HG03196 (cell line): ENCODE measurements around the gene RBMS3.
"Not testable (repeated sequence)": the region's sequence is repeated elsewhere in the genome, so short reads cannot be mapped to it uniquely, and the experiment has no call there.

Experiments
- ATAC-seq: cut with Tn5 transposase; IDR thresholded peaks from one replicate; pipeline ENCODE4 v1.9.1; 2021; ENCODE audit not compliant: unreplicated experiment

The RBMS3 gene

GRCh38 chr3:29337565-29337964 lies 56.7 kb downstream of the RBMS3 start:
- ATAC-seq, result no peak

- no peak for ATAC-seq
Observed at GRCh38 chr3:29338377-29338776, 57.5 kb downstream of the RBMS3 start.

GRCh38 chr3:29339016-29339833 lies 58.4 kb downstream of the RBMS3 start:
- no peak for ATAC-seq

GRCh38 chr3:29344154-29344553 lies 63.3 kb downstream of the RBMS3 start:
- ATAC-seq, result no peak

- ATAC-seq, result no peak
Observed at GRCh38 chr3:29344935-29345334, 64.1 kb downstream of the RBMS3 start.

- ATAC-seq, result no peak
Observed at GRCh38 chr3:29345516-29346300, 64.8 kb downstream of the RBMS3 start.

- ATAC-seq, result no peak
Observed at GRCh38 chr3:29346828-29347227, 66.0 kb downstream of the RBMS3 start.

GRCh38 chr3:29347412-29347811 lies 66.5 kb downstream of the RBMS3 start:
- no peak for ATAC-seq

- no peak for ATAC-seq
Observed at GRCh38 chr3:29348316-29348715, 67.4 kb downstream of the RBMS3 start.

- ATAC-seq, result no peak
Observed at GRCh38 chr3:29349049-29349448, 68.2 kb downstream of the RBMS3 start.

GRCh38 chr3:29353807-29354206 lies 72.9 kb downstream of the RBMS3 start:
- ATAC-seq, result no peak

- no peak for ATAC-seq
Observed at GRCh38 chr3:29354894-29355293, 74.0 kb downstream of the RBMS3 start.

GRCh38 chr3:29356062-29356461 lies 75.2 kb downstream of the RBMS3 start:
- ATAC-seq, result no peak

GRCh38 chr3:29360289-29360688 lies 79.4 kb downstream of the RBMS3 start:
- ATAC-seq, result not testable (repeated sequence)

- ATAC-seq, result no peak
Observed at GRCh38 chr3:29363110-29363509, 82.2 kb downstream of the RBMS3 start.

GRCh38 chr3:29370021-29370420 lies 89.2 kb downstream of the RBMS3 start:
- no peak for ATAC-seq

- ATAC-seq, result no peak
Observed at GRCh38 chr3:29370476-29371420, 89.9 kb downstream of the RBMS3 start.

- ATAC-seq, result no peak
Observed at GRCh38 chr3:29373131-29373680, 92.3 kb downstream of the RBMS3 start.

- ATAC-seq, result no peak
Observed at GRCh38 chr3:29374226-29374625, 93.4 kb downstream of the RBMS3 start.

- no peak for ATAC-seq
Observed at GRCh38 chr3:29379097-29379496, 98.2 kb downstream of the RBMS3 start.

GRCh38 chr3:29381595-29381994 lies 100.7 kb downstream of the RBMS3 start:
- ATAC-seq, result no peak
